OCI-LY1 (cell line): ENCODE measurements around the gene NGF.

ENCODE experiments used
- CTCF ChIP-seq: fragments of 200-600 bp; sonication (generic), shearing (Covaris generic); IDR thresholded peaks from 2 replicates; pipeline ENCODE4 v1.5.1; 2017; ENCODE audit warnings: mild to moderate bottlenecking, antibody characterized with exemption, low read length, moderate library complexity, mixed read lengths
- EZH2 ChIP-seq: fragments of 200-600 bp; sonication (generic), shearing (Covaris generic); IDR thresholded peaks from 2 replicates; pipeline ENCODE4 v1.8.0; 2017; ENCODE audit warnings: borderline replicate concordance, mixed run types, mild to moderate bottlenecking, antibody characterized with exemption, low read length, moderate library complexity, mixed read lengths

GRCh38 chr1:115307661-115308060, 30.4 kb downstream of the NGF start:
- TF ChIP-seq CTCF (no peak), EZH2 (no peak)
